Endothelial cell (in vitro differentiated cells): ENCODE measurements around the gene RIPK1. TPM values are rescaled to one million over a fixed set of nuclear protein-coding genes. Genes with fewer than 3 reads are reported as not detected.
"Not testable (repeated sequence)": the region's sequence is repeated elsewhere in the genome, so short reads cannot be mapped to it uniquely, and the experiment has no call there.

Source experiments
- DNase-seq: peaks from one replicate; pipeline ENCODE4 v3.0.0; 2021; ENCODE audit warnings: low spot score
- H3K27ac Mint-ChIP-seq: one replicate; pipeline ENCODE4 v1.8.0; 2021; ENCODE audit warnings: mixed read lengths, inconsistent platforms; ENCODE audit not compliant: unreplicated experiment
- H3K27me3 Mint-ChIP-seq: one replicate; pipeline ENCODE4 v1.8.0; 2021; ENCODE audit warnings: mild to moderate bottlenecking, moderate library complexity, mixed read lengths, inconsistent platforms; ENCODE audit not compliant: unreplicated experiment
- H3K36me3 Mint-ChIP-seq: one replicate; pipeline ENCODE4 v1.8.0; 2021; ENCODE audit warnings: mild to moderate bottlenecking, low read depth, mixed read lengths, inconsistent platforms; ENCODE audit not compliant: unreplicated experiment
- H3K4me1 Mint-ChIP-seq: one replicate; pipeline ENCODE4 v1.8.0; 2021; ENCODE audit warnings: mild to moderate bottlenecking, mixed read lengths, inconsistent platforms; ENCODE audit not compliant: unreplicated experiment
- H3K4me3 Mint-ChIP-seq: one replicate; pipeline ENCODE4 v1.8.0; 2021; ENCODE audit warnings: mild to moderate bottlenecking, mixed read lengths, inconsistent platforms; ENCODE audit not compliant: unreplicated experiment
- H3K9me3 Mint-ChIP-seq: one replicate; pipeline ENCODE4 v1.8.0; 2021; ENCODE audit warnings: mixed read lengths, inconsistent platforms; ENCODE audit not compliant: unreplicated experiment
- total RNA-seq: library from RNA; stranded (reverse); fragmentation: NEBNext Ultra II Directional; extraction: Animal tissue kit (Norgen Biotek cat#: 25700); gene quantifications from one replicate; pipeline ENCODE4 v1.2.1, GENCODE V29; 2021; ENCODE audit not compliant: unreplicated experiment
- TF ChIP-seq, protein P1 (sequence below): fragments of 200-600 bp; sonication (generic); IDR thresholded peaks from one replicate; pipeline ENCODE4 v1.5.0; 2021; ENCODE audit warnings: antibody characterized with exemption; ENCODE audit not compliant: unreplicated experiment

RIPK1 gene
- total RNA-seq, 1 donor from 2014 or later, result 34.7 TPM

DNA sequence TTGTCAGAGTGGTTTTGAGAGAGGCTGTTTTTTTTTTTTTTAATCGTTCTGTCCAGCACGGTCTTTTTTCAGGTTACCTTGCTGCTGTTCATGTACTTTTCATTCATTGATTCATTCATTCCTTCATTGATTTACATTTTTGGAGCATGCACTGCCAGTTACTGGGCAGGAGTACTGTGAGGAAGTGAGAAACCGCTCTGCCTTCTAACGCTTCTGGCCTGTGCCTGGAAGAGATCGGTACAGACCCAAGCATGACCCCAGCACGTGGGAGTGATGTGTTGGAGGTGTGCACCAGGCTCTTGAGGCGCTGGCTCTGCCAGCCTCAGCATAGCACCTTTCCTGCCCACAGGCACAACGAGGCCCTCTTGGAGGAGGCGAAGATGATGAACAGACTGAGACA, 9.1 kb downstream of the RIPK1 start:
- H3K27me3 Mint-ChIP-seq, result peaks cover 5% of the 10 kb centered on the region
- no peak overlapping the region for H3K27ac Mint-ChIP-seq
- TF ChIP-seq, protein P1, sequence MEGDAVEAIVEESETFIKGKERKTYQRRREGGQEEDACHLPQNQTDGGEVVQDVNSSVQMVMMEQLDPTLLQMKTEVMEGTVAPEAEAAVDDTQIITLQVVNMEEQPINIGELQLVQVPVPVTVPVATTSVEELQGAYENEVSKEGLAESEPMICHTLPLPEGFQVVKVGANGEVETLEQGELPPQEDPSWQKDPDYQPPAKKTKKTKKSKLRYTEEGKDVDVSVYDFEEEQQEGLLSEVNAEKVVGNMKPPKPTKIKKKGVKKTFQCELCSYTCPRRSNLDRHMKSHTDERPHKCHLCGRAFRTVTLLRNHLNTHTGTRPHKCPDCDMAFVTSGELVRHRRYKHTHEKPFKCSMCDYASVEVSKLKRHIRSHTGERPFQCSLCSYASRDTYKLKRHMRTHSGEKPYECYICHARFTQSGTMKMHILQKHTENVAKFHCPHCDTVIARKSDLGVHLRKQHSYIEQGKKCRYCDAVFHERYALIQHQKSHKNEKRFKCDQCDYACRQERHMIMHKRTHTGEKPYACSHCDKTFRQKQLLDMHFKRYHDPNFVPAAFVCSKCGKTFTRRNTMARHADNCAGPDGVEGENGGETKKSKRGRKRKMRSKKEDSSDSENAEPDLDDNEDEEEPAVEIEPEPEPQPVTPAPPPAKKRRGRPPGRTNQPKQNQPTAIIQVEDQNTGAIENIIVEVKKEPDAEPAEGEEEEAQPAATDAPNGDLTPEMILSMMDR, result no peak
- peak overlapping the region; percentile 21 for H3K4me3 Mint-ChIP-seq
- no peaks in the 10 kb centered on the region for H3K9me3 Mint-ChIP-seq
- peaks cover 33% of the 10 kb centered on the region for H3K4me1 Mint-ChIP-seq
- H3K36me3 Mint-ChIP-seq, result peaks cover 55% of the 10 kb centered on the region
- DNase-seq, result no peak

DNA sequence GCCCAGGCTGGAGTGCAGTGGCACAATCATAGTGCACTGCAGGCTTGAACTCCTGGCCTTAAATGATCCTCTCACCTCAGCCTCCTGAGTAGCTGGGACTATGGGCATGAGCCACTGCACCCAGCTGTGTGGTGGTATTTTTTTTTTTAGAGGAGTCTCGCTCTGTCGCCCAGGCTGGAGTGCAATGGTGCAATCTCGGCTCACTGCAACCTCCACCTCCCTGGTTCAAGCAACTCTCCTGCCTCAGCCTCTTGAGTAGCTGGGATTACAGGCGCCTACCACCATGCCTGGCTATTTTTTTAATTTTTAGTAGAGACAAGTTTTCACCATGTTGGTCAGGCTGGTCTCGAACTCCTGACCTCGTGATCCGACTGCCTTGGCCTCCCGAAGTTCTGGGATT, 10.7 kb downstream of the RIPK1 start:
- H3K27me3 Mint-ChIP-seq, H3K27ac Mint-ChIP-seq, DNase-seq, H3K9me3 Mint-ChIP-seq: not testable (repeated sequence)
- Mint-ChIP-seq H3K36me3 (peaks cover 66% of the 10 kb centered on the region), H3K4me1 (peaks cover 39% of the 10 kb centered on the region), H3K4me3 (peak overlapping the region; percentile 66)

DNA sequence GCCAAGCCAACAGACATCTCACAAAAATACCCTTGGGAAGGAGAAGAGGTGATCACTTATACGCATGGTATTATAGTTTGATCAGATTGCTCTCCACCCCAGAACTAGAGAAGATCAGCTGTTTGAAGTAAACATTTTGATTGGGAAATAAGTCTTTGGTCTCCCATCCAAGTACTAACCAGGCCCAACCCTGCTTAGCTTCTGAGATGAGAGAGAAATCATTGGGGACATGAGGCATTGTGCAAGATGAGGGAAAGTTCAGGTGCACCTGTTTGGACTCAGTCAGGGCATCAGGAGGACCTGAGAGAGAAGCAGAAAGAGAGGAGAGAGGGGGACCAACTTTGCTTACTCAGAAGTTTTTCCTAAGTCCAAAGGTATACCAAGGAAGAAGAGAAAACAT, 11.4 kb downstream of the RIPK1 start:
- peaks cover 5% of the 10 kb centered on the region for H3K27me3 Mint-ChIP-seq
- peak overlapping the region; percentile 17 for H3K4me3 Mint-ChIP-seq
- peaks cover 39% of the 10 kb centered on the region for H3K4me1 Mint-ChIP-seq
- H3K9me3 Mint-ChIP-seq, result no peaks in the 10 kb centered on the region
- TF ChIP-seq, protein P1, result no peak
- peaks cover 72% of the 10 kb centered on the region for H3K36me3 Mint-ChIP-seq
- no peak overlapping the region for H3K27ac Mint-ChIP-seq
- DNase-seq, result no peak

DNA sequence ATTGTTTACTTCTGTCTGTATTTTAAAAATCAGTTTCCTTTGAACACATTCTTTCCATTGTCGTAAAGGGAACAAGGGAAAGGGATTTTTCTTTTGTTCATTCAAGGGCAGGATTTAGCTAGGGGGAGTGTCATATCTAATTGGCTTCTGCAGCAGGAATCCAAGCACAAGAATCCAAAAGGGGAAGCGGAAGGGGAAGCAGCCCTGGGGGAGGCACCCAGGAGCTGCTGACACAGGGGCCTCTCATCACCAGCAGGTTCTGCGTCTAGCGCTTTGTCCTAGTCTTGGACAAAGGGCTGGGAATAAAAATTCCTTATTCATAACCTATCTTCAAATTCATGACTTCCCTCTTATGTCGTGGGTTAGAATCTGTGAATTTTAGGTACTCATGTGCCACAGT, 13.7 kb downstream of the RIPK1 start:
- DNase-seq, result peak; percentile 10
- peaks cover 90% of the 10 kb centered on the region for H3K36me3 Mint-ChIP-seq
- no peaks in the 10 kb centered on the region for H3K9me3 Mint-ChIP-seq
- peak overlapping the region; percentile 13 for H3K27ac Mint-ChIP-seq
- H3K27me3 Mint-ChIP-seq, result peaks cover 4% of the 10 kb centered on the region
- peaks cover 22% of the 10 kb centered on the region for H3K4me1 Mint-ChIP-seq
- peak overlapping the region; percentile 79 for H3K4me3 Mint-ChIP-seq
- TF ChIP-seq, protein P1, result no peak

DNA sequence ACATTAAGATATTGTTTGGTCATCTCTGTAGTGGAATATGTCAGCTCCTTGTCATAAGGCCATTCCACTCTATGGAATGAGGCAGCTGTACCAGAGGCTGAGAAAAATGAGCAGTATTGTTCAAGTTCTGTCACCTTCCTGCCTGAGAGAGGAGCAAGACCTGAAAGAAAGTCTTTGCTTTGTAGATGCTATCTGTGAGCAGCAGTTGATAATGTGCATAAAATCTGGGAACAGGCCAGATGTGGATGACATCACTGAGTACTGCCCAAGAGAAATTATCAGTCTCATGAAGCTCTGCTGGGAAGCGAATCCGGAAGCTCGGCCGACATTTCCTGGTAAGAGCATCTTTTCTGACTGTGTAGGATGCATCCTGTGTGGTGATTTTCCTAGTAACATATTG, 16.8 kb downstream of the RIPK1 start:
- DNase-seq, result no peak
- H3K27ac Mint-ChIP-seq, result no peak overlapping the region
- H3K27me3 Mint-ChIP-seq, result peaks cover 7% of the 10 kb centered on the region
- H3K36me3 Mint-ChIP-seq, result peaks cover 95% of the 10 kb centered on the region
- peak overlapping the region; percentile 76 for H3K4me3 Mint-ChIP-seq
- TF ChIP-seq, protein P1, result no peak
- H3K9me3 Mint-ChIP-seq, result peaks cover 7% of the 10 kb centered on the region
- peaks cover 17% of the 10 kb centered on the region for H3K4me1 Mint-ChIP-seq
